GM18870 (cell line): ENCODE data around the gene CDKL1.
"Not testable (repeated sequence)": the region's sequence is repeated elsewhere in the genome, so short reads cannot be mapped to it uniquely, and the experiment has no call there.

Source experiments
- ATAC-seq: cut with Tn5 transposase; IDR thresholded peaks from one replicate; pipeline ENCODE4 v1.9.1; 2021; ENCODE audit warnings: moderate library complexity; ENCODE audit not compliant: unreplicated experiment

The CDKL1 gene

DNA sequence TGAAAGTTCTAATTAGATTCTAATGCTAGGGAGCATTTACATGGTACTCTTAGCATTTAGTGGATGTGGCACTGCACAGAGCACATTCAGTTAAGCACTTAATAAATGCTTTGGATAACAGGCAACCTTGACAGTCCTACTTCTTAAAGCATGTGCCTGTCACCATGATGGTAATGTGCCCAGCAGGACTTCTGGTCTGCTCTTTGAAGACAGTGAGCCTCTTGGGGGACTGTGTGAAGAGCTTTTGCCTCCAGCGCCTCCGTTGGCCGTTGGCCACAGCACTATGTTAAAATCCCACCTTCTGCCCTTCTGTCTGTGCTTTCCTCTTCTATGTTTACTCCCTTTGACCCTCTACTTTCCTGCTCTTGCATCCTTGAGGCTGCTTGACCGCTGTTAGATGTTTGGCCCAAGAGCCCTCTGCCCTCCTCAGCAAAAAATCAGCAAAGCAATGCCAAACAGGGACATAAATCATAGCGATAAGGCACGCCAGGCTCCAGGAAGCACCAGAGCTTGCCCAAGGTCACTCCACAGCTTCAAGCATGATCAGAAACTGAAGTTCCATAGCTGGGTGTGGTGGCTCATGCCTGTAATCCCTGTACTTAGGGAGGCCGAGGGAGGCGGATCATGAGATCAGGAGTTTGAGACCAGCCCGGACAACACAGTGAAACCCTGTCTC lies 8.3 kb downstream of the CDKL1 start:
- no peak for ATAC-seq

GRCh38 chr14:50387548-50387947 lies 9.1 kb downstream of the CDKL1 start:
- no peak for ATAC-seq

DNA sequence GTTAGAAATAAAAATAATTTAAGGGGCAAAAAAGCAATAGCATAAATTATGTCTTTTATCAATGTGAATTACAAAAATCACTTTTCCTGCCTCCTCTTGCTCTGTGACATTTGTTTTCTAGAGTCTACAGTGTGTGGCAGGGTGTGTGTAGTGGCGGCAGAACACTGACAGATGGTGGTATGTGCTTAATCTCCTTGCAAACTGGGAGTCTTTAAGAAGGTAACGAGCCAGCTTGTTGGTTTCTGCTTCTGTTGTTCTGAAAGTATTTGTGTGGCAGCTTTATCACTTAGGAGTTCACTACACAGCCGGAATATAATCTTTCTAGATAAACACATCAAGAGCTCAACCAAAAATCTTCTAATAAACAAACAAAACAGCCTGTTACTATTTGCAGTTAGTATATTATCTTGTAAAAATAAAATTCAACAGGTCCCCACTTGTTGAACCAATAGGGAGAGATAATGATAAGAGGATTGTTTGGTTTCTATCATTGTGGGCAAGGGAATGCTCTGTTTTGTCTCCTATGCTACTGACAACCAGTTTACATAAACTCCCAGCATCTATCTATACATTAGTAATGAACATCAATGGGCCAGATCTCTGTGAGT lies 13.0 kb downstream of the CDKL1 start:
- ATAC-seq, result no peak

- no peak for ATAC-seq
Observed at GRCh38 chr14:50381823-50382287, 14.8 kb downstream of the CDKL1 start.

DNA sequence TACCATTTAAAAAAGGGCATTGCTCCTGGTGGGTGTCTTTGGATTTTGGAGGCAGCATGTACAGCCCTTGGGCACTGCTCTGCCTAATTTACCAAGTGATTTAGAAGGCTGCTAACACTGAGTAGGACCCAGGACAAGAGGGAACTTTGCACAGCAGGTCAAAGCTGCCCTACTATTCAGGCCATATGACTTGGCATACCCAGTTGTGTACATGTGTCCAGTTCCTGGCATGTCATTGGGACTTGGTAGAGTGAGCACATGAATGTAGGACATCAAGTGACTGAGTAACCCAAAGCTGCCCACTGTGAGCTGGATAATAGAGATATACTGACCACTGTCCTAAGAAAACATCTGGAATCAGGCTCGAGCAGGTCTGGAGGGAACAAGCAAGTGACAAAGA lies 15.7 kb downstream of the CDKL1 start:
- ATAC-seq, result no peak

- no peak for ATAC-seq
Observed at GRCh38 chr14:50380455-50380854, 16.2 kb downstream of the CDKL1 start.

GRCh38 chr14:50379563-50379962 lies 17.1 kb downstream of the CDKL1 start:
- ATAC-seq, result no peak

DNA sequence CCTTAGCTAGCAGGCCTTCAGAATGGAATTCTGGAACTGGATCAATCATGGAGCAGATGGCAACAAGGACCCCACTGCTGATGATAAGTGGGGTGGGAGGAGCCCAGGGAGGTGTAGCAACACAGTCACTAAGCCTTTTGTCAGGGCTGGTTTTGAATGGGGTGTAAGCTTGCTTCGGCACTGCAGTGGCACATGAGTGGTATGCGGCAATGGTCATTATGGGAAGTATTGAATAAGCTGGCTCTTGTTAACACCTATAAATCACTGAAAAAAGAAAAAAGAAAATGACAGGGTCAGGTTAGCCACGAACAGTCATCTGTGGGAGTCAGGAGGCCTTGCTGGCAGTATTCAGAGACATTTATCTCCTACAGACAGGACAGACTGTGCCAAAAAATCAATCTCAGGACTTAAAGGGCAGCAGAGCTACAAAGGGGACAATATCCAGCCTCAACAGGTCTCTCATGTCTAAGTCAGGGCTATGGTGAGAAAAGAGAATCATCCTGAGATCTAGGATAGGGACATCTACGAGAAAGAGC lies 19.1 kb downstream of the CDKL1 start:
- no peak for ATAC-seq

DNA sequence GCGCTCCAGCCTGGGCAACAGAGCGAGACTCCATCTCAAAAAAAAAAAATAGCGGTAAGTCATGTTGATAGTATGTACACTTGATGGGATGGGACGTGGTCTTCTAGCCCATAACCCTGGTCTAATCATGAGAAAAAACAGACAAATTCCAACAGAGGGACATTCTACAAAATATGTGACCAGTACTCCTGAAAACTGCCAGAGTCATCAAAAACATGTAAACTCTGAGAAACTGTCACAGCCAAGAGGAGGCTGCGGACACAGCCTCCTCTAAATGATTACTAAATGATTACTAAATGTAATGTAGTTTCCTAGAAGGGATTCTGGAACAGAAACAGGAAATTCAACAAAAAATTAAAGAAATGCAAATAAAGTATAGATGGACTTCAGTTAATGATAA lies 20.9 kb downstream of the CDKL1 start:
- no peak for ATAC-seq

GRCh38 chr14:50373959-50374358 lies 22.7 kb downstream of the CDKL1 start:
- no peak for ATAC-seq

DNA sequence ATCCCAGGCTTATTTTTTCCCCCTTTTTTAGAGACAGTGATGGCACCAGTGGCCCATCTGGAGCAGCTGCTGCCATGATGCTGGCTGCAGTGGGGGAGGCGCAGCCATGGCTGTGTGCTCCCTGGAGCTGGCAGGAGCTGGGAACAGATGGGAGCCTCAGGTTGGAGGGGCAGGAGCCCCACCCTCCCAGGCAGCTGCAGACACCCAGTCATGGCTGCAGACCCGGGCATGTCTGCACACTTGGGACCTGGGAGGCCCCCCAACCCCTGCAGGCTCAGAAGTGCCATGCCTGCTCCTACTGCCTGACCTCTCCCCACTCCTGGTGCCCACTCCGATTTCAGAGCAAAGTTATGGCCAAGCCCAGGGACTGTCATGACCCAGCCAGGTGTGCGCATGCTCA lies 25.1 kb downstream of the CDKL1 start:
- ATAC-seq, result no peak

DNA sequence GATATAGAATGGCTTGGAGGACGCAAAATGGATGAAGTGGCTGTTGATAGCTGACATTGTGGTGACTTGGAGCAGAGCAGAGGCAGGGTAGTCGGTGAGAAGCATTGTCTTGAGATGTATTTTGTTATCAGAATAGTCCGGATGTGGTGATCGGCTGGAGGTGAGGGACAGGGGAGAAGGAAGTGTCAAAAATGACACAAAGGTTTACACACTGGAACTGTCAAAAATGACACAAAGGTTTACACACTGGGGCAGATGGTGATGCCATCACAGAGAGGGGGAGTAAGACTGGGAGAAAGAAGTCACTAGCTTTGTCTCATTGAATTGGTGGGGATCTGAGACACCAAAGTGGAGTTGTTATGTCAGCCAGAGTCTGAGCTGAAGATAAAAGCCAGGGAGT lies 30.1 kb downstream of the CDKL1 start:
- ATAC-seq, result no peak

DNA sequence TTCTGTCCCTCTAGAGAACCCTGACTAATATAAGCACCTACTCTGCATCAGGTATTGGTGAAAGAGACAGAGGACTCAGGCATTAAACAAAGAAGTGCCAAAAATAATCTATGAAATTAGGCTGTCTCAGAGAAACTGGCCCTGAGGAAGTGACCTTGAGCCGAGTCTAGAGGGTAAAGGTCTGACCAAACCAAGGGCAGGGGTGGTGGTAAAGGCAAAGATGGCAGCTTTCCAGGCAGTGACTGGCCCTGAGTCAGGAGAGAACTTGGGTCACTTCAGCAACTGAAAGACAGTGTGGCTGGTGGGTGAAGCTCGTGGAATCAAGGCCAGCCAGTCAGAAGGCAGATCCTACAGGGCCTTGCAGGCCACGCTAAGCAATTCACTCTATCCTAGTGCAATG lies 30.6 kb downstream of the CDKL1 start:
- no peak for ATAC-seq

DNA sequence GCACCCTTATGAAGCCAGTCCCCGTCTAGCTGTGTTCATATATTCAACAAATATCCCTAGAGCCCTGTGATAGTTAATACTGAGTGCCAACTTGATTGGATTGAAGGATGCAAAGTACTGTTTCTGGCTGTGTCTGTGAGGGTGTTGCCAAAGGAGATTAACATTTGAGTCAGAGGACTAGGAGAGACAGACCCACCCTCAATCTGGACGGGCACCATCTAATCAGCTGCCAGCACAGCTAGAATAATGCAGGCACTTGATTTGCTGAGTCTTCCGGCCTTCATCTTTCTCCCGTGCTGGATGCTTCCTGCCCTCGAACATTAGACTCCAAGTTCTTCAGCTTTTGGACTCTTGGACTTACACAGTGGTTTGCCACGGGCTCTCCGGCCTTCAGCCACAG lies 31.1 kb downstream of the CDKL1 start:
- ATAC-seq, result not testable (repeated sequence)

DNA sequence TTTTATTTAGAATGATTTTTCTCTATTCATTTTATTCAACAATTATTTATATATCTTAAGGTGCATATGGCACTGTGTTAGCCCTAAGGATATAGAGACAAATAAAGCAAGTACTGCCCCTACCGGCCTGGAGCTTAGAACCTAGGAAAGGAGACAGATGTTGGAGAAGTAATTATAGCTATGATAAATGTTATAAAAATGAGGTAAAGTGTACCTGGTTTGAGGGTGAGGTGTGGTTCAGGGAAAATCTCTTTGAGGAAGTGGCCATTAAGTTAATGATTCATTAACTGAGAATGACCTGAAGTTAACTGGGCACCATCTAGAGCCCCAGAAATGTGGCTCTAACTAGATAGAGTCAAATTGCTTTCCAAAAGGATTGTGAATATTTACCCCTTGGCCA lies 31.9 kb downstream of the CDKL1 start:
- no peak for ATAC-seq

GRCh38 chr14:50363714-50364111 lies 33.0 kb downstream of the CDKL1 start:
- peak; percentile 97 for ATAC-seq

GRCh38 chr14:50362764-50363713 lies 33.6 kb downstream of the CDKL1 start:
- peak; percentile 11 for ATAC-seq

- ATAC-seq, result not testable (repeated sequence)
Observed at GRCh38 chr14:50361473-50362403, 34.9 kb downstream of the CDKL1 start.

DNA sequence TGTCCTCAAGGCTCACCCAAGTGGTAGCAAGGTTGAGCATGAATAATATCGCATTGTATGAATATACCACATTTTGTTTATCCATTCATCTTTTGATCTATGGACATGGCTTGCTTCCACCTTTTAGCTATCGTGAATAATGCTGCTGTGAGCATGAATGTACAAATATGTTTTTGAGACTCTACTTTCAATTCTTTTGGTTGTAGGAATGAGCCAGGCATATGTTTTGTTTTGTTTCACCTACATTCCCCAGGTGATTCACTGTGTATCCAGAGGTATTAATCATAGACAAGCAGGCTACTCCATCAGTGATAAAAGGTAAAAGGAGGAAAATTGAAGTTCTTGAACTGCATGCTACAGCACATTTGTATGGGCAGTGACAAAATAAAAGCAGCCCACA lies 35.8 kb downstream of the CDKL1 start:
- no peak for ATAC-seq

GRCh38 chr14:50360093-50360492 lies 36.6 kb downstream of the CDKL1 start:
- no peak for ATAC-seq
